Ascending aorta (tissue), 2 donors: ENCODE measurements around the gene RNASE9. TPM values are rescaled to one million over a fixed set of nuclear protein-coding genes. Genes with fewer than 3 reads are reported as not detected.

Experiments
- DNase-seq, 2 donors: peaks; one replicate each; pipeline ENCODE4 v3.0.0-alpha.2; 2019; ENCODE audit warnings: low spot score in 2 of 2
- H3K27ac ChIP-seq, 2 donors: fragments of 200-600 bp; sonication (generic); one replicate each; pipeline ENCODE4 v1.5.1; 2016 to 2017; ENCODE audit warnings: mild to moderate bottlenecking in 1 of 2
- H3K27me3 ChIP-seq: fragments of 200-600 bp; sonication (generic); one replicate; pipeline ENCODE4 v1.5.1; 2017
- H3K36me3 ChIP-seq, 2 donors: fragments of 200-600 bp; sonication (generic); one replicate each; pipeline ENCODE4 v1.5.1; 2016
- H3K4me1 ChIP-seq, 2 donors: fragments of 200-600 bp; sonication (generic); one replicate each; pipeline ENCODE4 v1.5.1; 2016 to 2017; ENCODE audit warnings: mild to moderate bottlenecking in 1 of 2
- H3K4me3 ChIP-seq, 2 donors: fragments of 200-600 bp; sonication (generic); one replicate each; pipeline ENCODE4 v1.5.1; 2016 to 2017; ENCODE audit warnings: mild to moderate bottlenecking in 1 of 2
- H3K9me3 ChIP-seq, 2 donors: fragments of 200-600 bp; sonication (generic); one replicate each; pipeline ENCODE4 v1.5.1; 2016
- CTCF ChIP-seq, 3 experiments: fragments of 200-600 bp in 2 of 3; fragments of 450-650 bp in 1 of 3; sonication (generic) in 2 of 3; IDR thresholded peaks; one replicate each; pipeline ENCODE4 v1.5.1; 2016 to 2019; ENCODE audit warnings: antibody characterized with exemption in 3 of 3, mild to moderate bottlenecking in 1 of 3, moderate library complexity in 1 of 3
- intact Hi-C: fragments of 100-400 bp; cut with DNase I; formaldehyde crosslinking; loops from one replicate; pipeline ENCODE4 v1.15.1; 2023
- total RNA-seq: library from RNA; depleted of rRNA; stranded (reverse); fragments of >200 nt; gene quantifications from one replicate; pipeline ENCODE4 v1.1.0, GENCODE V29; 2016

Gene RNASE9
- total RNA-seq: not detected

- Histone ChIP-seq H3K27me3 (no peaks in the 10 kb centered on the region), H3K4me1 (no peaks in the 10 kb centered on the region), H3K4me3 (no peak within 1 kb of the TSS), H3K36me3 (no peaks in the 10 kb centered on the region), H3K27ac (no peak within 1 kb of the TSS), H3K9me3 (no peaks in the 10 kb centered on the region)
- DNase-seq: no peak
- intact Hi-C loops: no loop called here
- no peak for TF ChIP-seq CTCF (IDR thresholded peaks at IDR 0.05)
Measured at GRCh38 chr14:20560961-20561360, at the start of gene RNASE9. RNASE9 (minus strand) TSS chr14:20561047.

GRCh38 chr14:20610002-20610765 is 49.3 kb upstream of the RNASE9 start:
- no peaks in the 10 kb centered on the region for H3K4me1 ChIP-seq
- no peaks in the 10 kb centered on the region for H3K9me3 ChIP-seq
- no peaks in the 10 kb centered on the region for H3K36me3 ChIP-seq
- peak overlapping the region; percentile 79 to 89 for H3K27ac ChIP-seq
- intact Hi-C loops: loop anchor here (5.0 to 10.0 kb wide), 5 partner anchors 153 to 485 kb away; partner anchors contain the start of genes APEX1, METTL17, NDRG2 and ZNF219
- no peak for TF ChIP-seq CTCF (IDR thresholded peaks at IDR 0.05)
- DNase-seq: peak in 1 of 2 donors; percentile 91
- H3K4me3 ChIP-seq: peak overlapping the region; percentile 86 to 98
- H3K27me3 ChIP-seq: no peaks in the 10 kb centered on the region

DNA sequence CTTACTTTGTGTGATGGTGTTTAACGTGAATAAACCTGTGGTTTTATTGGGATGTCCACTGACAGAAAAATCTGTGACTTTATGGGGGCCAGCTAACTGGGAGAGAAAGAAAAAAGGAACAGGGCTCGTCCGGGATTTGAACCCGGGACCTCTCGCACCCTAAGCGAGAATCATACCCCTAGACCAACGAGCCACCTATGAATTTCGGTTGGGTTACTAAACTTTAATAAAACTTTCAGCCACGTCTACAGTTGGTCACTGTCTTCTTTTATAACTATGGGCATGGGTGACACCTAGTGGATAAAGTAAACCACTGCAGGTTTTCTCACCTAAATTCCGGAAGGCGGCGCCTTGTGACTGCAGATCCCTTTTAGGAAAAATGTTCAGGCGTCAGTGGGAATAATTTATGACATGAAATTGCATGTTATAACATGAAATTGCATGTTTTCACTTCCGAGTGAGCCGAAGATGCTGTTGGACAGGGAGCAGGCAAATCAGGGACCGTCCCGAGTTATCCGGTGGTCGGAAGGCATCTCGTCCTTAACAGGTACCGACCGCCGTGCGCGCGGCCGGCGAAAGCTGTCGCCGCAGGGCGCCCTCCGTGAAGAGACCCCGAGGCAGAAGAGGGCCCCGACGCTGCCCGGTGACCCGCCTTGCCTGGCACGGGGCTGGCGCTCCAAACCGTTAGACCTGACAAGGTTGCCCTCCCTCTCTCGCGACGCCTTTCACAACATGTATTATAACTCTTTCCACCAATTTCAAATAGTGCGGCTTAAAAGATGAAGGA is 48.6 kb upstream of the RNASE9 start:
- Histone ChIP-seq H3K9me3 (no peaks in the 10 kb centered on the region), H3K4me1 (no peaks in the 10 kb centered on the region), H3K27ac (peak overlapping the region; percentile 79 to 89), H3K27me3 (no peaks in the 10 kb centered on the region), H3K36me3 (no peaks in the 10 kb centered on the region), H3K4me3 (peak overlapping the region; percentile 86 to 98)
- TF ChIP-seq CTCF (IDR thresholded peaks at IDR 0.05): peak; percentile 84 to 93 (median 90)
- intact Hi-C loops: loop anchor here (1.0 to 10.0 kb wide), 8 partner anchors 75 to 485 kb away; partner anchors contain the start of genes APEX1, METTL17, NDRG2 and RNASE4
- peak in 1 of 2 donors; percentile 91 for DNase-seq

- H3K9me3 ChIP-seq: no peaks in the 10 kb centered on the region
- DNase-seq: no peak
- no peaks in the 10 kb centered on the region for H3K4me1 ChIP-seq
- H3K27me3 ChIP-seq: no peaks in the 10 kb centered on the region
- intact Hi-C loops: loop anchor here (1.0 to 2.0 kb wide), 3 partner anchors 76 to 282 kb away; partner anchors contain the start of gene RNASE4
- H3K4me3 ChIP-seq: no peak overlapping the region
- H3K27ac ChIP-seq: peak overlapping the region in 1 of 2 donors; percentile 89
- no peaks in the 10 kb centered on the region for H3K36me3 ChIP-seq
- no peak for TF ChIP-seq CTCF (IDR thresholded peaks at IDR 0.05)
Measured at GRCh38 chr14:20608383-20609110, 47.7 kb upstream of the RNASE9 start.

DNA sequence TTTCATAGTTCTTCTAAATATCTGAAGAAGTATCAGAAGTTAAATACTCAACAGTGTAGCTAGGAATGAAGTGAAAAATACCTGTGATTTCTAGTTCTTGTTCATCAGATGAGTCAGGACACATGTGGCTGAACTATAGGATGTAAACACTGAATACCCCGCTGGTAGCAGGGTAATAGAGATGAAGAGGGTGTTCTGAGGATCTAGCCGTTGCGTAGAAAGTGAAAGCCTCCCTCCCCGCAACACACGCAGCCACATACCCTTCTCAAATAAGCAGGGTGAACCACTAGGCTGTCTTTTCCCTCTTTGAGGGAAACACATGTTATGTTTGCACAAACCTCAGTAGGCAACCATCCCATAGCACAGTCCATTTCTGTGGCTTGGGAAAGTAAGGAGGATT is 46.8 kb upstream of the RNASE9 start:
- no peaks in the 10 kb centered on the region for H3K9me3 ChIP-seq
- no peaks in the 10 kb centered on the region for H3K27me3 ChIP-seq
- no peaks in the 10 kb centered on the region for H3K36me3 ChIP-seq
- DNase-seq: no peak
- no peaks in the 10 kb centered on the region for H3K4me1 ChIP-seq
- no peak overlapping the region for H3K27ac ChIP-seq
- H3K4me3 ChIP-seq: no peak overlapping the region
- intact Hi-C loops: loop anchor here (2.0 kb wide), 1 partner anchor 281 kb away; no protein-coding TSS in a partner anchor
- no peak for TF ChIP-seq CTCF (IDR thresholded peaks at IDR 0.05)
